DND-41 (cell line): Measurements from ENCODE around the gene LYZL2.
"Not testable (repeated sequence)": the region's sequence is repeated elsewhere in the genome, so short reads cannot be mapped to it uniquely, and the experiment has no call there.

ENCODE experiments used
- ATAC-seq: fragments of 200-7000 bp; cut with Tn5 transposase; 3 replicates; pipeline ENCODE4 v1.9.1; 2021; ENCODE audit warnings: low read depth; ENCODE audit not compliant: insufficient read depth
- DNase-seq: peaks from one replicate; pipeline ENCODE4 v3.0.0-alpha.2; 2020
- H2AFZ ChIP-seq: 2 replicates; pipeline ENCODE4 v1.6.0; 2012; ENCODE audit warnings: low read depth, low read length
- H3K27ac ChIP-seq: 2 replicates; pipeline ENCODE4 v1.5.1; 2012; ENCODE audit warnings: low read length, inconsistent platforms
- H3K27me3 ChIP-seq: fragments of 200-600 bp; sonication (generic); 2 replicates; pipeline ENCODE4 v1.6.0; 2012; ENCODE audit warnings: low read length, mild to moderate bottlenecking, inconsistent platforms; ENCODE audit not compliant: insufficient read depth, poor library complexity
- H3K36me3 ChIP-seq: 2 replicates; pipeline ENCODE4 v1.5.1; 2012; ENCODE audit warnings: low read length, inconsistent platforms; ENCODE audit not compliant: insufficient read depth
- H3K4me1 ChIP-seq: 2 replicates; pipeline ENCODE4 v1.5.1; 2012; ENCODE audit warnings: mild to moderate bottlenecking, low read length; ENCODE audit not compliant: insufficient read depth
- H3K4me2 ChIP-seq: 2 replicates; pipeline ENCODE4 v1.6.0; 2012; ENCODE audit warnings: mild to moderate bottlenecking, moderate library complexity, low read length, inconsistent platforms; ENCODE audit not compliant: insufficient read depth
- H3K4me3 ChIP-seq, 2 experiments: fragments of 200-600 bp in 1 of 2; shearing (Covaris generic) in 1 of 2; 2 replicates each; pipeline ENCODE4 v1.5.1; 2012 to 2016; ENCODE audit warnings: inconsistent platforms in 2 of 2, low read length in 2 of 2, mild to moderate bottlenecking in 2 of 2, low read depth in 1 of 2, moderate library complexity in 1 of 2
- H3K79me2 ChIP-seq: 2 replicates; pipeline ENCODE4 v1.6.0; 2012; ENCODE audit warnings: low read length, inconsistent platforms; ENCODE audit not compliant: insufficient read depth
- H3K9ac ChIP-seq: 2 replicates; pipeline ENCODE4 v1.6.0; 2012; ENCODE audit warnings: low read depth, mild to moderate bottlenecking, inconsistent platforms, low read length, moderate library complexity
- H3K9me3 ChIP-seq: 2 replicates; pipeline ENCODE4 v1.5.1; 2012; ENCODE audit warnings: low read length, moderate library complexity, mild to moderate bottlenecking, inconsistent platforms; ENCODE audit not compliant: insufficient read depth, severe bottlenecking
- H4K20me1 ChIP-seq: 2 replicates; pipeline ENCODE4 v1.6.0; 2012; ENCODE audit warnings: low read length; ENCODE audit not compliant: insufficient read depth
- CTCF ChIP-seq: IDR thresholded peaks from 2 replicates; pipeline ENCODE4 v1.5.1; 2012; ENCODE audit warnings: borderline replicate concordance, low read length, moderate library complexity, mild to moderate bottlenecking; ENCODE audit not compliant: poor library complexity, severe bottlenecking; ENCODE audit errors: extremely low read depth
- EZH2 ChIP-seq: IDR thresholded peaks from 3 replicates; pipeline ENCODE4 v1.6.1; 2012; ENCODE audit warnings: borderline replicate concordance, low read depth, mild to moderate bottlenecking, moderate library complexity, low read length, inconsistent platforms; ENCODE audit not compliant: severe bottlenecking

The LYZL2 gene

GRCh38 chr10:30606313-30606712, 23.2 kb downstream of the LYZL2 start:
- Histone ChIP-seq H3K27ac (no peak overlapping the region), H3K79me2 (no peaks in the 10 kb centered on the region), H3K9ac (no peak overlapping the region), H2AFZ (no peak overlapping the region), H3K4me2 (no peak overlapping the region), H3K27me3 (peaks cover 8% of the 10 kb centered on the region), H4K20me1 (no peaks in the 10 kb centered on the region), H3K4me1 (no peaks in the 10 kb centered on the region), H3K4me3 (no peak overlapping the region), H3K9me3 (no peaks in the 10 kb centered on the region), H3K36me3 (no peaks in the 10 kb centered on the region)
- DNase-seq (no peak), ATAC-seq (no peak)
- TF ChIP-seq CTCF (no peak), EZH2 (no peak)

- H3K4me1 ChIP-seq, H4K20me1 ChIP-seq, DNase-seq, H2AFZ ChIP-seq, H3K36me3 ChIP-seq, H3K27ac ChIP-seq, H3K79me2 ChIP-seq, H3K27me3 ChIP-seq, H3K9me3 ChIP-seq, H3K9ac ChIP-seq, ATAC-seq, H3K4me3 ChIP-seq, H3K4me2 ChIP-seq: not testable (repeated sequence)
Measured at GRCh38 chr10:30605341-30606121, 24.0 kb downstream of the LYZL2 start.

GRCh38 chr10:30603589-30603988, 26.0 kb downstream of the LYZL2 start:
- TF ChIP-seq CTCF: no peak
- TF ChIP-seq EZH2: no peak
- Histone ChIP-seq H2AFZ (no peak overlapping the region), H3K4me3 (no peak overlapping the region), H3K27me3 (peaks cover 8% of the 10 kb centered on the region), H3K4me1 (no peaks in the 10 kb centered on the region), H4K20me1 (no peaks in the 10 kb centered on the region), H3K4me2 (no peak overlapping the region), H3K9ac (no peak overlapping the region), H3K27ac (no peak overlapping the region), H3K79me2 (no peaks in the 10 kb centered on the region), H3K36me3 (no peaks in the 10 kb centered on the region), H3K9me3 (no peaks in the 10 kb centered on the region)
- DNase-seq: no peak
- no peak for ATAC-seq

GRCh38 chr10:30602747-30603146, 26.8 kb downstream of the LYZL2 start:
- Histone ChIP-seq H3K9ac (no peak overlapping the region), H2AFZ (no peak overlapping the region), H3K4me3 (no peak overlapping the region), H3K4me1 (no peaks in the 10 kb centered on the region), H3K27me3 (peaks cover 8% of the 10 kb centered on the region), H3K9me3 (no peaks in the 10 kb centered on the region), H3K27ac (no peak overlapping the region), H3K36me3 (no peaks in the 10 kb centered on the region), H4K20me1 (no peaks in the 10 kb centered on the region), H3K4me2 (no peak overlapping the region), H3K79me2 (no peaks in the 10 kb centered on the region)
- ATAC-seq (no peak), DNase-seq (no peak)
- TF ChIP-seq EZH2 (no peak), CTCF (no peak)
